ENCODE measurements around the gene TRIM26. TPM values are rescaled to one million over a fixed set of nuclear protein-coding genes. Genes with fewer than 3 reads are reported as not detected.

Gene TRIM26
- total and polyA plus RNA-seq, 2 of the 13 experiments (the other 11 are each of a cell fraction or from before 2014, with no cell fraction given), result 27.1 to 38.7 TPM

DNA sequence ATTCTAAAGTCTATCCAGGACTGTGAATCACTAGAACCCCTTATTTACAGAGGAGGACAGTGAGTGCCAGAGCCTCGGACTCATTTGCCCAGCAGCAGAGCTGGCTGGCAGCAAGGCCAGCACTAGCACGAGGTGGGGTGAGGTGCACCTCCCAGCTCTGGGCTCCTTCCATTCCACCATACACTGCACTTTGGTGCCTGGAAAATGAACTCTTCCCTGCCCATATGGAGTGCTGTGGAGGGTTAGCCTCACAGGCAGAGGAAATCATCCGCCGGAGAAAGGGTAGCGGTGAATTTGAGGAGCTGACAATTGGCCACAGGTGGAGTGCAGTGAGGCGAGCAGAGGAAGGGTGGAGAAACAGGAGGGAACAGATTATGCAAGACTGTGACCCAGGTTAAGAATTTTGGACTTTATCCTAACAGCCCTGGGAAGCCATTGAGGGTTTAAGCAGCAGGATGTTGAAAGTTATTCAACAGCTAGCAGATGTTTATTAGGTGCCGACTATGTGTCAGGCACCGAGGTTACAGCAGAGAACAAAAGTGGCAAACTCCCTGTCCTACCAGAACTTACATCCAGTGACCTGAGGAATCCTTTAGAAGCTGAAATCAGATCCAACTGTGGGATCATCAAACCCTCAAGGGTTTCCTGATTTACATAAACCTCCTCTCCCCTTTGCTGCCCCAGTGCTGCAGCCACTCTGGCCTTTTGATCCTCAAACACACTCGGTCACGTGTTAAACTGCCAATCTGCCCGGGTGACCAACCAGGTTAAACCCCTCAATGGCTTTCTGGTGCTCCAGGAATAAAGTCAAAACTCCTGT lies 6.2 kb downstream of the TRIM26 start (continued):
- TF ChIP-seq, protein P1, sequence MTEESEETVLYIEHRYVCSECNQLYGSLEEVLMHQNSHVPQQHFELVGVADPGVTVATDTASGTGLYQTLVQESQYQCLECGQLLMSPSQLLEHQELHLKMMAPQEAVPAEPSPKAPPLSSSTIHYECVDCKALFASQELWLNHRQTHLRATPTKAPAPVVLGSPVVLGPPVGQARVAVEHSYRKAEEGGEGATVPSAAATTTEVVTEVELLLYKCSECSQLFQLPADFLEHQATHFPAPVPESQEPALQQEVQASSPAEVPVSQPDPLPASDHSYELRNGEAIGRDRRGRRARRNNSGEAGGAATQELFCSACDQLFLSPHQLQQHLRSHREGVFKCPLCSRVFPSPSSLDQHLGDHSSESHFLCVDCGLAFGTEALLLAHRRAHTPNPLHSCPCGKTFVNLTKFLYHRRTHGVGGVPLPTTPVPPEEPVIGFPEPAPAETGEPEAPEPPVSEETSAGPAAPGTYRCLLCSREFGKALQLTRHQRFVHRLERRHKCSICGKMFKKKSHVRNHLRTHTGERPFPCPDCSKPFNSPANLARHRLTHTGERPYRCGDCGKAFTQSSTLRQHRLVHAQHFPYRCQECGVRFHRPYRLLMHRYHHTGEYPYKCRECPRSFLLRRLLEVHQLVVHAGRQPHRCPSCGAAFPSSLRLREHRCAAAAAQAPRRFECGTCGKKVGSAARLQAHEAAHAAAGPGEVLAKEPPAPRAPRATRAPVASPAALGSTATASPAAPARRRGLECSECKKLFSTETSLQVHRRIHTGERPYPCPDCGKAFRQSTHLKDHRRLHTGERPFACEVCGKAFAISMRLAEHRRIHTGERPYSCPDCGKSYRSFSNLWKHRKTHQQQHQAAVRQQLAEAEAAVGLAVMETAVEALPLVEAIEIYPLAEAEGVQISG (CRISPR knock-in tag; IDR thresholded peaks at IDR 0.05), result peak; percentile 81
- TF ChIP-seq NFIB (CRISPR knock-in tag; IDR thresholded peaks at IDR 0.05; ENCODE audit: borderline replicate concordance) (no peak), ARNT (IDR thresholded peaks at IDR 0.05) (no peak), ZNF878 (CRISPR knock-in tag; IDR thresholded peaks at IDR 0.05) (peak; percentile 74; the same call in 1 of the 2 replicates), ZFP90 (CRISPR knock-in tag; IDR thresholded peaks at IDR 0.05; ENCODE audit: borderline replicate concordance) (peak; percentile 52; the same call in 1 of the 2 replicates), MAF1 (CRISPR knock-in tag; IDR thresholded peaks at IDR 0.05; ENCODE audit: borderline replicate concordance) (no peak), SIN3A (IDR thresholded peaks at IDR 0.05; ENCODE audit: borderline replicate concordance, low read depth, low read length) (no peak), ZNF432 (CRISPR knock-in tag; IDR thresholded peaks at IDR 0.05; ENCODE audit: borderline replicate concordance) (no peak), ZMYM3 (CRISPR knock-in tag; IDR thresholded peaks at IDR 0.05) (no peak; the same call in 1 of the 2 replicates), KLF15 (CRISPR knock-in tag; IDR thresholded peaks at IDR 0.05; ENCODE audit: borderline replicate concordance) (peak; percentile 4; the same call in 1 of the 2 replicates), ERF (CRISPR knock-in tag; IDR thresholded peaks at IDR 0.05) (peak; percentile 85), KDM4B (CRISPR knock-in tag; IDR thresholded peaks at IDR 0.05) (peak; percentile 80; the same call in 1 of the 2 replicates), KLF9 (CRISPR knock-in tag; IDR thresholded peaks at IDR 0.05; ENCODE audit: low read depth) (peak; percentile 70), RAD21 (CRISPR knock-in tag; IDR thresholded peaks at IDR 0.05) (0 out of 2 replicates have a peak, but pooled peaks have one; percentile 9), SUZ12 (IDR thresholded peaks at IDR 0.05; ENCODE audit: low read depth, low read length) (no peak), ZNF564 (CRISPR knock-in tag; IDR thresholded peaks at IDR 0.05) (no peak; the same call in 1 of the 2 replicates), RARA (CRISPR knock-in tag; IDR thresholded peaks at IDR 0.05) (peak; percentile 99), MATR3 (CRISPR knock-in tag; IDR thresholded peaks at IDR 0.05) (no peak)
- TF ChIP-seq, protein P2, sequence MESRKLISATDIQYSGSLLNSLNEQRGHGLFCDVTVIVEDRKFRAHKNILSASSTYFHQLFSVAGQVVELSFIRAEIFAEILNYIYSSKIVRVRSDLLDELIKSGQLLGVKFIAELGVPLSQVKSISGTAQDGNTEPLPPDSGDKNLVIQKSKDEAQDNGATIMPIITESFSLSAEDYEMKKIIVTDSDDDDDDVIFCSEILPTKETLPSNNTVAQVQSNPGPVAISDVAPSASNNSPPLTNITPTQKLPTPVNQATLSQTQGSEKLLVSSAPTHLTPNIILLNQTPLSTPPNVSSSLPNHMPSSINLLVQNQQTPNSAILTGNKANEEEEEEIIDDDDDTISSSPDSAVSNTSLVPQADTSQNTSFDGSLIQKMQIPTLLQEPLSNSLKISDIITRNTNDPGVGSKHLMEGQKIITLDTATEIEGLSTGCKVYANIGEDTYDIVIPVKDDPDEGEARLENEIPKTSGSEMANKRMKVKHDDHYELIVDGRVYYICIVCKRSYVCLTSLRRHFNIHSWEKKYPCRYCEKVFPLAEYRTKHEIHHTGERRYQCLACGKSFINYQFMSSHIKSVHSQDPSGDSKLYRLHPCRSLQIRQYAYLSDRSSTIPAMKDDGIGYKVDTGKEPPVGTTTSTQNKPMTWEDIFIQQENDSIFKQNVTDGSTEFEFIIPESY (CRISPR knock-in tag; IDR thresholded peaks at IDR 0.05), result peak; percentile 12; the same call in 1 of the 2 replicates
- TF ChIP-seq, protein P3, sequence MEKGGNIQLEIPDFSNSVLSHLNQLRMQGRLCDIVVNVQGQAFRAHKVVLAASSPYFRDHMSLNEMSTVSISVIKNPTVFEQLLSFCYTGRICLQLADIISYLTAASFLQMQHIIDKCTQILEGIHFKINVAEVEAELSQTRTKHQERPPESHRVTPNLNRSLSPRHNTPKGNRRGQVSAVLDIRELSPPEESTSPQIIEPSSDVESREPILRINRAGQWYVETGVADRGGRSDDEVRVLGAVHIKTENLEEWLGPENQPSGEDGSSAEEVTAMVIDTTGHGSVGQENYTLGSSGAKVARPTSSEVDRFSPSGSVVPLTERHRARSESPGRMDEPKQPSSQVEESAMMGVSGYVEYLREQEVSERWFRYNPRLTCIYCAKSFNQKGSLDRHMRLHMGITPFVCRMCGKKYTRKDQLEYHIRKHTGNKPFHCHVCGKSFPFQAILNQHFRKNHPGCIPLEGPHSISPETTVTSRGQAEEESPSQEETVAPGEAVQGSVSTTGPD (CRISPR knock-in tag; IDR thresholded peaks at IDR 0.05), result no peak
- TF ChIP-seq, protein P4, sequence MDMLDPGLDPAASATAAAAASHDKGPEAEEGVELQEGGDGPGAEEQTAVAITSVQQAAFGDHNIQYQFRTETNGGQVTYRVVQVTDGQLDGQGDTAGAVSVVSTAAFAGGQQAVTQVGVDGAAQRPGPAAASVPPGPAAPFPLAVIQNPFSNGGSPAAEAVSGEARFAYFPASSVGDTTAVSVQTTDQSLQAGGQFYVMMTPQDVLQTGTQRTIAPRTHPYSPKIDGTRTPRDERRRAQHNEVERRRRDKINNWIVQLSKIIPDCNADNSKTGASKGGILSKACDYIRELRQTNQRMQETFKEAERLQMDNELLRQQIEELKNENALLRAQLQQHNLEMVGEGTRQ (IDR thresholded peaks at IDR 0.05; ENCODE audit: low read depth, low read length), result peak; percentile 78
- TF ChIP-seq, protein P4 (CRISPR knock-in tag; IDR thresholded peaks at IDR 0.05; ENCODE audit: borderline replicate concordance), result peak; percentile 88; the same call in 1 of the 2 replicates
